NCI-H524 (cell line): ENCODE data around the gene RAB11B.
"Not testable (repeated sequence)": the region's sequence is repeated elsewhere in the genome, so short reads cannot be mapped to it uniquely, and the experiment has no call there.

Experiments
- DNase-seq, 2 experiments: peaks; one replicate each; lab custom pipeline; 2025; lab: John Stamatoyannopoulos, UW

The RAB11B gene

DNA sequence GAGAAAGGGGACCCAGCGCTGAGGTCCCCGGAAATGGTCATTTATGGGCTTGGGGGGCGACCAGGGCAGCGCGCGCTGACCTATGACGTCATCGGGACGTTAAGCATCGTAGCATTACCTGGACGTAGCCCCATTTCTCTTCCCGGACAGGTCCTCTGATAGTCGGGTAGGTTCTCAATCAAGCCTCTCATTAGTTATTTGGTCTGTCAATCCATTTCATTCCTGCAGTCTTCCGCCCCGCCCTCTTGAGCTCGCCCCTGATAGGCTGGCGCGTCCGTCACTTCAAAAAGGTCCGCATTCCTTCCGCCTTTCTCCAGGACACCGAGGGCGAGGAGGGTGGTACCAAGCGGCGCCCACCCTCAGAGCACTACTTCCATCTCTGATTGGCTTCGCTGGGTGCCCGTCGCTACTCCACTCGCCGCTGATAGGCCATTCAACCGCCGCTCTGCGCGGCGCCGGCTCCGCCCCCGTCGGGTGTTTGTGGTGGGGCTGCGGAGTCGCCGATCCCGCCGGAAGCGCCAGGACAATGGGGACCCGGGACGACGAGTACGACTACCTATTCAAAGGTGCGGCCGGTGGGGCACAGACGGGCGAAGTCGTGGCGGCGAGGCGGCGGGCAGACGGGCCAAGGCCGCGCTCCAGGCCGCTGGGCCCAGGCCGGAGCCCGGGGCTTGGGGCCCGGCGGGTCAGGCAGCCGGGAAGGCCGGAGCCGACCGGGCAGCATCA is at the start of gene RAB11B:
RAB11B (plus strand) TSS at position 470 of the 726 bp plus-strand sequence; CDS start at position 527, 57 bp downstream.
- DNase-seq = peak; percentile 100

DNA sequence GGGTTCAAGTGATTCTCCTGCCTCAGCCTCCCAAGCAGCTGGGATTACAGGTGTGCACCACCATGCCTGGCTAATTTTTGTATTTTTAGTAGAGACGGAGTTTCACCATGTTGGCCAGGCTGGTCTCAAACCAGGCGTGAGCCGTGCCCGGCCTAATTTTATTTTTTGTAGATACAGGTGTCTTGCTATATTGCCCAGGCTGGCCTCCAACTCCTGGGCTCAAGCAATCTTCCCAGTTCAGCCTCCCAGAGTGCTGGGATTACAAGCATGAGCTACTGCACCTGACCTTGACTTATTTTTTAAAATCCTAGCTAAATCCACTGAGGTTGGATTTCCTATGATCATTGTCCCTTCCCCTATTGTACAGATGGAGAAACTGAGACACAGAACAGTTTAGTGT is 48.7 kb upstream of the RAB11B start:
- DNase-seq = not testable (repeated sequence)

DNA sequence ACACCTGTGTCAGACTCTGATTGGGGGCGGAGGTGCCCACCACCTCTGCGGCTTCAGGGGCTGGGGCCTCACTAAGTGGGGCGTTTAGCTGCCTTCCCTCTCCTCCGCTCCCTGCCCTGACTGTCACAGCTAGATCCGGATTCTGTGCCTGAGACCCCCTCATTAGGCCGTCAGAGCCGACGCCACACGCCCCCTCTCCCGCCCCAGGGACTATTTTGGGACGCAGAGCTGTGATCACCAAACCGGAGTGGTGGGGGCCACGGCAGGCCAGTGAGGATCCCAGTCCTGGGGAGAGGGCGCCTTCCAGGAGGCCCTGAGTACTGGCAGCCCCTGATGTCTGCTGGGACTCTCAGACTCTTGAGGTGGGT is 47.9 kb upstream of the RAB11B start:
- DNase-seq = no peak

DNA sequence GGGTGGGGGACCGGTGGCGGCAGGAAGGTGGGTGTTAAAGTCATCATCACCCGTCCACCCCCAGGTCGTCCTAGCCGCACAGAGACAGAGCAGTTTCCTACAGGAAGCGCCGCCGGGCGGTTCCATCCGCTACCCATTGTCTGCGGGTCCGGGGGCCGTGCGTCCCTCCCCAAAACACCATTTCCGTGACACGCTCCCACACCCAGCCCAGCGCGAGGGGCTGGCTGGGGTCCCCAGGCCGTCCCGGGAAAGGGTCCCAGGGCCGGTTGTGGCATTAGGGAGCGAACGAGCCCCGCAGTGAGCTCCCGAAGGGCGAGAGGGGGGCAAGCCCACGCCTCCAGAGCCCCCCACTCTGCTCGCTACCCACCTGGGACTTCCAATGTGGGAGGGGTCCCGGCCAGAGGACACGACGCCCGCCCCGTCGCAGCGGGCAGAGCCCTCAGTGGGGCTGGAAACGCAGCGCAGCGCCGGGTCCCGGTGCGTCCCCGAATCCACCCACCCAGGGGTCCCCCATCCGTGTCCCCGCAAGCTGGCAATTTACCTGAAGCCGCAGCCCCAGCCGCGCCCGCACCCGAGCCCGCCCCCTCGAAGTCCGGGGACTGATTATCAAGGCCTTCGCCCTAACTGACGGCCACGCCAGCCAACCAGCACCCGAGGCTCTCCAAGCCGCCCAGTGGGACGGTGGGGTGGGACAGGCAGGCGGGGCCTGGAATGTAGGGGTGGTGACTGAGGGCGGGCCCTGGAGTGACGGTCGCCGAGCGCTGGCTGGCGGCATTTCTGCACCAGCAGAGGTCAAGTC is 47.3 kb upstream of the RAB11B start, which contains the start of gene KANK3:
KANK3 (minus strand) TSS at position 579 of the 799 bp plus-strand sequence. CDS start 5,434 bp downstream, outside the sequence.
- peak; percentile 83 to 92 for DNase-seq

DNA sequence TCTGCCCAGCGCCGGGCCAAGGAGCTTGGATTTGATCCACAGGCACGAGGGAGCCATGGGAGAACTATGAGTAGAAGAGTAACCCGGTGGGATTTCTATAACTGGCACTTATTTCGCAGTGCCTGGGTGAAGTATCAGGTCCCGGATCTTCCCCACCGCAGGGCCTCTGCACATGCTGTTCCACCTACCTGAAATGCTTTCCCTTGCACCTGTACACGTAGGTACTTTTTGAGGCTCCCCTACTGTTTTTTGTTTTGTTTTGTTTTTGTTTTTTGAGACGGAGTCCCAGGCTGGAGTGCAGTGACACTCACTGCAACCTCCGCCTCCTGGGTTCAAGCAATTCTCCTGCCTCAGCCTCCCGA is 46.7 kb upstream of the RAB11B start:
- DNase-seq = no peak

DNA sequence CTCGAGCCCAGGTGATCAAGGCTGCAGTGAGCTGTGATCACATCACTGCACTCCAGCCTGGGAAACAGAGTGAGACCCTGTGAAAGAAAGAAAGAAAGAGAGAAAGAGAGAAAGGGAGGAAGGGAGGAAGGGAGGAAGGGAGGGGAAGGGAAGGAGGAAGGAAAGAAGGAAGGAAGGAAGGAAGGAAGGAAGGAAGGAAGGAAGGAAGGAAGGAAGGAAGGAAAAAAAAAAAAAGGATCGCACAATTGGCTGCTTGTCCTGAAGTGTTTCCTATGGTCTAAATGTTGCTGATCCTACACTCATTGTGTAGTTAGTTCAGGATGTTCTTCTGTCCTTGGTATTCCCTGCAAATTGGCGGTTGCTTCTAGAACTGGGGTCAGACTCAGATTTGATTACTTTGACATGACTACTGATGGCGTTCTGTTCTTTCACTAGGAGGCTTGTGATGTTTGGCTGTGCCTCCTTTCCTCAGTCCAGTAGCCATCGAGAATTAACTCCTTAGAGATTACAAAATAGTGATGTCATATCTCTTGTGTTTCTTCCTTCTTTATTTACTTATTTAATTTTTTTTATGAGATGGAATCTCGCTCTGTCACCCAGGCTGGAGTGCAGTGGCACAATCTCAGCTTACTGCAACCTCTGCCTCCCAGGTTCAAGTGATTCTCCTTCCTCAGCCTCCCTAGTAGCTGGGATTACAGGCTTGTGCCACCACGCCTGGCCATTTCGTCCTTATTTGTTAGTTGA is 40.4 kb upstream of the RAB11B start:
- DNase-seq = not testable (repeated sequence)

DNA sequence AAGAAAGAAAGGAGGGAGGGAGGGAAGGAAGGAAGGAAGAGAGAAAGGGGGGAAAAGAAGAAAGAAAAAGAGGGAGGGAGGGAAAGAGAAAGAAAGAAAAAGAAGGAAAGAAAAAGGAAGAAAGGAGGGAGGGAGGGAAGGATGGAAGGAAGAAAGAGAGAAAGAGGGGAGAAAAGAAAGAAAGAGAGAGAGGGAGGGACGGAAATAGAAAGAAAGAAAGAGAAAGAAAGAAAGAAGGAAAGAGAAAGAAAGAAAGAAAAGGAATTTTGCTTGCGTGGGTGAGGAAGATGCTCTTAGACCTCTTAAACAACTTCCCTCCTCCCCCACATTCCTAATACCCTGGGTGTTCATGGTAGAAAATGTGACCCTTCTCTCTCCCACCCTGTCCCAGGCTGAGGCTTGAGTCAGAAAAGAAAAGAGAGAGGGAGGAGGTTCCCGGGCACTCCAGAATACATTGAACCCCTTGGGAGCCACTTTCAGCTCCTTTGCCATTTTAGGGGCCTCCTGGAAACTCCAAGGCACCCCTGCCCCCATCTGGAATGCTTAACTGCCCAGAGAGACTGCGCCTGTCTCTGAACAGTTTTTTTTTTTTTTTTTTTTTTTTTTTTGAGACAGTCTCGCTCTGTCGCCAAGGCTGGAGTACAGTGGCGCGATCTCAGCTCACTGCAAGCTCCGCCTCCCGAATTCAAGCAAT is 37.9 kb upstream of the RAB11B start:
- no peak for DNase-seq

DNA sequence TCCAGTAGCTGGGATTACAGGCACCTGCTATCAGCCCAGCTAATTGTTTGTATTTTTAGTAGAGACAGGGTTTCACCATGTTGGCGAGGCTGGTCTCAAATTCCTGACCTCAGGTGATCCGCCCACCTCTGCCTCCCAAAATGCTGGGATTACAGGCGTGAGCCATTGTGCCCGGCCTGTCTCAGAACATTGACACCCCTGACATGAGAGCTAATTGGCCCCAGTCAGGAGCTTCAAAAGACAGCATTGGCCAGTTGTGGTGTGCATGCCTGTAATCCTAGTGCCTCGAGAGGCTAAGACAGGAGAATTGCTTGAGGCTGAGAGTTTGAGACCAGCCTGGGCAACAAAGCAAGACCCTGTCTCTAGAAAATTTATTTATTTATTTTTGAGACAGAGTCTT is 37.3 kb upstream of the RAB11B start:
- not testable (repeated sequence) for DNase-seq

DNA sequence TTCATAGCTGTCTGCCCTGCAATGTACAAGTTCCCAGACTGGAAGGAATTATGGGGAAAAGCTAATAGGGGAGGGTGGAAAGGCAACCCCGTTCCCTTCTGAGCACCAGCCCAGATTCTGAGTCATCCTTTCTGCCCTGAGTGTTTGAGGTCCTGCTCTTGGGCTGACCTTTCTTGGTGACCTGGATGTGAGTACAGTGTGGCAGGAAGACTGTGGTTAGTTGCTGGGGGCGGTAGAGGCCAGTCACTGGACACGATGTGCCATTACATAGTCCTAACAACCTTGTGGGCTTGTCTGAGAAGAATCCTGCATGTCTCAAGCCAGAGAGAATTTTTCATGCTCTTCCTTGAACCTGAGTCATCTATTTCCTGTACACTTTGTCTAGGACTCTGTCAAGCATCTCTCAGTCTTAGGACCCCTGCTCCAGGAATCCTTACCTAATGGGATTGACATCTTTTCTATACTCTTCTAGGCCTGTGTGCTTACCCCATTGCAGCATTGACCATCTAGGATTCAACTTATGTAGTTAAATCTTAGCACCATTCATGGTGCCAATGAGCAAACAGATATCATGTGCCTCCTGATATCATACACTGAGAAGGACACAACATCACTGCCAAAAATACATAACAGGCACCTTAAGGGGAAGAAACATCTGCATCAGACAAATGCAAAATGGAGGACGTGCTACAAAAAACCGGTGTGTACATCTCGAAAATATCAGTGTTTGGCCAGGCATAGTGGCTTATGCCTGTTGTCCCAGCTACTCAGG is 34.3 kb upstream of the RAB11B start:
- DNase-seq = no peak

DNA sequence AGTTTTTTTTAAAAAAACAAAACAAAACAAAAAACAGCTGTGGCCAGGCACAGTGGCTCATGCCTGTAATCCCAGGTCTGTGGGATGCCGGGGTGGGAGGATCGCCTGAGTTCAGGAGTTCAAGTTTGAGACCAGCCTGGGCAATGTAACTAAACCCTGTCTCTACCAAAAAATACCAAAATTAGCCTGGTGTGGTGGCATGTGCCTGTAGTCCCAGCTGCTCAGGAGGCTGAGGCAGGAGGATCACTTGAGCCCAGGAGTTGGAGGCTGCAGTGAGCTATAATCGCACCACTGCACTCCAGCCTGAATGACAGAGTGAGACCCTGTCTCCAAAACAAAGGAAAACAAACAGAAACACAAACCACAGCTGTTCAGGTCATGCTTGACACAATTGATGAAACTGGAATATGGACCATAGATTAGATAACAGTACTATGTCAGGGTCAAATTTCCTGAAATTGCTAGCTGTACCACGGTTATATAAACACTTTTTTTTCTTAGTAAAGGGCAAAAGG is 33.1 kb upstream of the RAB11B start:
- no peak for DNase-seq

DNA sequence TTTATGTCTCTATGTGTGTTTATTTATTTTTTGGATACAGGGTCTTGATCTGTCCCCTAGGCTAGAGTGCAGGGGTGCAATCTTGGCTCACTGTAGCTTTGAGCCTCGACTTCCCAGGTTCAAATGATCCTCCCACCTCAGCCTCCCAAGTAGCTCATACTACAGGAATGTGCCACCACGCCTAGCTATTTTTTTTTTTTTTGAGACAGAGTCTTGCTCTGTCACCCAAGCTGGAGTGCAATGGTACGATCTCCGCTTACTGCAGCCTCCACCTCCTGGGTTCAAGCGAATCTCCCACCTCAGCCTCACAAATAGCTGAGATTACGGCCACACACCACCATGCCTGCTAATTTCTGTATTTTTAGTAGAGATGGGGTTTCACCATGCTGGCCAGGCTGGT is 31.2 kb upstream of the RAB11B start:
- DNase-seq = no peak

DNA sequence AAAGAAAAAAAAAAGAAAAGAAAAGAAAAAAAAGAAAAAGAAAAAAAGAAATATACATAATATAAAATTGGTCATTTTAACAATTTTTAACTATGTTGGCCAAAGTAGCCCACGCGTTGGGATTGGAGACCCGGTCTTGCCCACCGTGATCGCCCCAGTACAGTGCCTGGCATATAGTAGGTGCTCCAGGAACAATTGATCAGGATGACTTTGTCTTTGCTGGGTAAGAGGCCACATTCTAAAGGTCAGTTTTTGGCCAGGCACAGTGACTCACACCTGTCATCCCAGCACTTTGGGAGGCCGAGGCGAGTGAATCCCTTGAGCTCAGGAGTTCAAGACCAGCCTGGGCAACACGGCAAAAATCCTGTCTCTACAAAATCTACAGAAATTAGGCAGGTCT is 30.0 kb upstream of the RAB11B start:
- no peak for DNase-seq

DNA sequence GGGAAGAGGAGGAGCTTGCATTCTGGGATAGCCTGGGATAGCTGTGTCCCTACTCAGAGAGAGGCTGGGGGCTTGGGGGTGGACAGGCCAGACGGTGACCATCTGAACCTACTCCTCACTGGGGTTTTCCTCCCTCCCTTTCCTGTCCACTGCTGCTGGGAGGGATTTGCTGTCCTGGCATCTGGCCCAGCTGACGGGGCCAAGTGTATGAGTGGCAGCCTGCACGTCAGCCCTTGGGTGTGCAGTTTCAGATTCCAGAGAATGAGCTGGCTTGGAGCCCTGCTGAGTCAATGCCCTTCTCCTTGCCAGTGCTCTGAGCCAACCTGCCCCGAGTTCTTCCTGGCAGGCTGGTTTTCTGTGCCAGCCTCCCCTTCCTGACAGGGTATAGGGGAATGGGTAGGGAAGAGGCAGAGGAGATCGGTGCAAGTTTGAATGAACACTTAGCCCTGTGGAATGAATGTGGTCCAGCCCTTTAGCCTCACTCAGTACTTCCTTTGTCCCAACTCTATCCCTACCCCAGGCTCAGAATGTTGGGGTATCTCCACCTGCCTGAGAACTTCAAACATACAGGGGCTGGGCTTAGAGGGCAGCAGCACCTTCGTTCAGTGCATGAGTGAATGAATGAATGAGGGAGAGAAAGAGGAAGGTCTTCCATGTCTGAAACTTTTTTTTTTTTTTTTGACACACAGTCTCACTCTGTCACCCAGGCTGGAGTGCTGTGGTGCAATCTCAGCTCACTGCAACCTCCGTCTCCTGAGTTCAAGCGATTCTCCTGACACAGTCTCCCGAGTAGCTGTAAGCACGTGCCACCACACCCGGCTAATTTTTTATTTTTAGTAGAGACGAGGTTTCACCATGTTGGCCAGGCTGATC is 28.0 kb upstream of the RAB11B start:
- peak; percentile 84 to 90 for DNase-seq

DNA sequence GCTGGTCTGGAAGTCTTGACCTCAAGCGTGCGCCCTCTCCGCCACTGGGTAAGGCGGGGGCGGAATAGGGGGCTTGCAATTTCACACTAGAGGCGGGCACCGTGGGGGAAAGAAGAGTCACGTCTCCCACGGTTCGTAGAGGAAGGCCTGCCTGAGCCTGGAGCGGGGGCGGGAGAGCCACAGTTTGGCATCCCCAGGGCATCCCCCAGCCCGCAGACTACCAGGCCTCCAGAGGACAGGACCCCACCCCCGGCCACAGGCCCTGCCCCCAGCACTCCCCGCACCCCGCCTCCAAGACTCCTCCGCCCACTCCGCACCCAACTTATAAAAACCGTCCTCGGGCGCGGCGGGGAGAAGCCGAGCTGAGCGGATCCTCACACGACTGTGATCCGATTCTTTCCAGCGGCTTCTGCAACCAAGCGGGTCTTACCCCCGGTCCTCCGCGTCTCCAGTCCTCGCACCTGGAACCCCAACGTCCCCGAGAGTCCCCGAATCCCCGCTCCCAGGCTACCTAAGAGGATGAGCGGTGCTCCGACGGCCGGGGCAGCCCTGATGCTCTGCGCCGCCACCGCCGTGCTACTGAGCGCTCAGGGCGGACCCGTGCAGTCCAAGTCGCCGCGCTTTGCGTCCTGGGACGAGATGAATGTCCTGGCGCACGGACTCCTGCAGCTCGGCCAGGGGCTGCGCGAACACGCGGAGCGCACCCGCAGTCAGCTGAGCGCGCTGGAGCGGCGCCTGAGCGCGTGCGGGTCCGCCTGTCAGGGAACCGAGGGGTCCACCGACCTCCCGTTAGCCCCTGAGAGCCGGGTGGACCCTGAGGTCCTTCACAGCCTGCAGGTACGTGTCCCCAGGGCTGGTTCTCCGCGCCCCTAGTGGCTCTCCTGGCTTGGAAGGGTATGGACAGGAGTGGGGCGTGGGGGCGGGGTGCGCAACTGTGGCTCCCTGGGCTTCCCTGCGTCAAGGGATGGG is 26.1 kb upstream of the RAB11B start, which contains the start of gene ANGPTL4:
ANGPTL4 (plus strand) TSS at position 353 of the 969 bp plus-strand sequence; CDS start at position 520, 167 bp downstream.
- DNase-seq = peak; percentile 9 to 68

DNA sequence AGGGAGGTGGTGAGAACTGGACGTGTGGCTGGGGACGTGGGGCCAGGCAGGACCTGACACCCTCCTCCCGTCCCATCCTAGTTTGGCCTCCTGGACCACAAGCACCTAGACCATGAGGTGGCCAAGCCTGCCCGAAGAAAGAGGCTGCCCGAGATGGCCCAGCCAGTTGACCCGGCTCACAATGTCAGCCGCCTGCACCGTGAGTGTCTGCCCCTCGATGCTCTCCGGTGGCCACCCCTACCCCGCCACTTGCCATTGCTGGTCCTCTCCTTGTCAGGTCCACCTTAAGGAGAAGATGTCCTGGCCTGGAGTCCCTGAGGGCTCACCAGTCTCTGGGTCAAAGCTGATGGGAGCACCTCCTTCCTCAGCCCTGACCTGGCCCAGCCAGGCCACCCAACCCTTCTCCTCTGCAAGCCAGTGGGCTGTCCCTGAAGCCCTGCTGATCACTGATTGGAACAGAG is 24.0 kb upstream of the RAB11B start:
- DNase-seq = no peak

DNA sequence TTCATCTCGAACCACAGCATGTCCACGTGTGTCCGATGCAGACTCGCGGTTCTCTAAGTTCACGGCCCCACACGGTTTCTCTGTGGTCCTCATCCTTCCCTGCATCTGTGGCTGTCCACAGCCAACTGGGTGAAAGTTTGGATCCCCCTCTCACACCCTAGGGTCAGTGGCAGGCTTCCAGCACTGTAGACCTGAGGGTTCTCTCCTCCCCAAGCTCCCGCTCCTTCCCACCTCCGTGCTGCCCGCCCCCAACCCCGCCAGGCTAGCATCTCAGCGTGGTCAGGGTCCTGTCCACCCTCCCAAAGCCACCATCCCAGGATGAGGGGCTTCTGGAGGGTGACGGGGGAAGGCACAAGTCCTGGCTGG is 23.2 kb upstream of the RAB11B start:
- DNase-seq = no peak

DNA sequence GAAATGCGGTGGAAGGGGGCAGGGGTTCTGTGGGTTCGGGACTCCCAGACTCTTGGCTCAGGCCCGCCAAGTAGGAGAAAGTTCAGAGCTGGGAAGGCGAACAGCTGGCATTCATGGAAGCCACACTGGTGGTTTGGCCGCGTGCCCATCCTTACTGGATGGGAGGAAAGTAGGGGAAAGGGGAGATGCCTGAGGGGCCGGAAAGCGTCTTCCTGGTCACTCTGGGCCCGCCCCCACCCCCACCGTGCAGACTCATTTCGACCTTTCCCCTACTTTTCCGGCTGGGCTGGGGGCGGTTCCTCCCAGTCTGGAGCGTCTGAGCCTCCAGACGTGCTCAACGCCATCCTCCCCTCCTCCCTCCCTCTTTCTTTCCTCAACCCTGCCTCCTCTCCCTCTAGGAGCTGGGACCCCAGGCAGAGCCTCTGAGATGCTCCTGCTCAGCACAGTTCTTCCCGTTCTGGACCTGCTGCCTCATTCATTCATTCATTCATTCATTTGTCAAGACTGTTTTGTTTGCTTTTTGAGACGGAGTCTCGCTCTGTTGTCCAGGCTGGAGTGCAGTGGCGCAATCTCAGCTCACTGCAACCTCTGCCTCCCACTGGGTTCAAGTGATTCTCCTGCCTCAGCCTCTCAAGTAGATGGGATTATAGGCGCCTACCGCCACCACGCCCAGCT is 22.7 kb upstream of the RAB11B start:
- DNase-seq = peak; percentile 89
